Smooth muscle cell (in vitro differentiated cells): Measurements from ENCODE around the gene PTPRG. TPM values are rescaled to one million over a fixed set of nuclear protein-coding genes. Genes with fewer than 3 reads are reported as not detected.

Experiments
- DNase-seq: peaks from one replicate; lab custom pipeline; 2025; ENCODE audit not compliant: unreplicated experiment; lab: John Stamatoyannopoulos, UW
- H2AFZ ChIP-seq: fragments of 200-600 bp; sonication (generic); 2 replicates; pipeline ENCODE4 v1.6.0; 2016; ENCODE audit warnings: antibody characterized with exemption, low read depth, mild to moderate bottlenecking
- H3F3A ChIP-seq: fragments of 200-600 bp; sonication (generic); 2 replicates; pipeline ENCODE4 v1.6.0; 2017; ENCODE audit warnings: antibody characterized with exemption, low read depth
- H3K27ac ChIP-seq: fragments of 200-600 bp; sonication (generic); 2 replicates; pipeline ENCODE4 v1.5.1; 2016; ENCODE audit warnings: low read depth, mild to moderate bottlenecking
- H3K27me3 ChIP-seq: fragments of 200-600 bp; sonication (generic); 2 replicates; pipeline ENCODE4 v1.6.1; 2016; ENCODE audit warnings: low read depth, mild to moderate bottlenecking
- H3K36me3 ChIP-seq: fragments of 200-600 bp; sonication (generic); 2 replicates; pipeline ENCODE4 v1.5.1; 2016; ENCODE audit warnings: low read depth
- H3K4me1 ChIP-seq: fragments of 200-600 bp; sonication (generic); 2 replicates; pipeline ENCODE4 v1.5.1; 2016; ENCODE audit warnings: low read depth
- H3K4me2 ChIP-seq: fragments of 200-600 bp; sonication (generic); 2 replicates; pipeline ENCODE4 v1.6.0; 2016; ENCODE audit warnings: mild to moderate bottlenecking
- H3K4me3 ChIP-seq: fragments of 200-600 bp; sonication (generic); 2 replicates; pipeline ENCODE4 v1.5.1; 2016; ENCODE audit warnings: mild to moderate bottlenecking
- H3K79me2 ChIP-seq: fragments of 200-600 bp; sonication (generic); 2 replicates; pipeline ENCODE4 v1.6.0; 2016; ENCODE audit warnings: low read depth, mild to moderate bottlenecking
- H3K9ac ChIP-seq: fragments of 200-600 bp; sonication (generic); 2 replicates; pipeline ENCODE4 v1.6.0; 2016; ENCODE audit warnings: low read depth
- H3K9me3 ChIP-seq: fragments of 200-600 bp; sonication (generic); replicated peaks from 2 replicates; pipeline ENCODE4 v1.5.1; 2016; ENCODE audit warnings: low read depth
- H4K20me1 ChIP-seq: fragments of 200-600 bp; sonication (generic); 2 replicates; pipeline ENCODE4 v1.6.0; 2016; ENCODE audit warnings: low read depth
- WGBS: methylation state at CpG from one replicate; pipeline ENCODE4 v1.1.7; 2016; ENCODE audit warnings: low lambda C conversion rate; 5-methylcytosine and 5-hydroxymethylcytosine counted together
- polyA plus RNA-seq: library from polyadenylated mRNA; unstranded; fragments of >200 nt; fragmentation: Nextera tagmentation; extraction: Ambion mirVana; gene quantifications from 2 replicates; pipeline ENCODE4 v1.2.1, GENCODE V29; 2016
- total RNA-seq: library from RNA; depleted of rRNA; stranded (reverse); fragments of >200 nt; gene quantifications from 2 replicates; pipeline ENCODE4 v1.2.3, GENCODE V29; 2014
- TF ChIP-seq, protein P1 (sequence below): fragments of 200-600 bp; sonication (generic); IDR thresholded peaks from 2 replicates; pipeline ENCODE4 v1.5.1; 2017; ENCODE audit warnings: borderline replicate concordance, mild to moderate bottlenecking, antibody characterized with exemption; ENCODE audit not compliant: insufficient read depth, poor library complexity, severe bottlenecking

Gene PTPRG
- total and polyA plus RNA-seq, 2 experiments from 2014 or later, result 21.2 to 87.3 TPM

DNA sequence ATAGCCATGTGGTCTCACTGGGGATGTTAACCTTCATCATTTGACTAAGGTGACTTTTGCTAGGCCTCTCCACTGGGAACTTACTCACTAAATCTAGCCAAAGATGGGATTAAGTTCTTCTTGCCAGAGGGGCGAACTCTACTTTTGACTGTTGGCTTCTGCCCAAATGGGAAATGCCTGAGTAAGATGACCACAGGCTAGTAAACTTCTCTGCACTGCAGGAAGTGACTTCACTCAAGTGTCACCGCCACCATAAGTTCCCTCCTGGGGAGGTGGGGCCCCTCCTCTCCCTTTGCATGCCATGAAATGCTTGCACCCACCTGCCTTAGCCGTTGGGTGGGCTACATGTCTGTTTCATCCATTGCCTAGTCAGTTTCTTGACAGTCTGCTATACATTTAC lies 423.6 kb downstream of the PTPRG start:
- Histone ChIP-seq H3K27me3 (peaks cover 4% of the 10 kb centered on the region), H4K20me1 (peaks cover 28% of the 10 kb centered on the region), H3K36me3 (no peaks in the 10 kb centered on the region), H3K27ac (peak overlapping the region; percentile 17), H3K79me2 (peaks cover 15% of the 10 kb centered on the region), H2AFZ (no peak overlapping the region), H3K4me3 (no peak overlapping the region), H3K9ac (no peak overlapping the region), H3F3A (no peaks in the 10 kb centered on the region), H3K4me2 (peak overlapping the region; percentile 39), H3K4me1 (peaks cover 26% of the 10 kb centered on the region), H3K9me3 (no peaks in the 10 kb centered on the region)
- TF ChIP-seq, protein P1, sequence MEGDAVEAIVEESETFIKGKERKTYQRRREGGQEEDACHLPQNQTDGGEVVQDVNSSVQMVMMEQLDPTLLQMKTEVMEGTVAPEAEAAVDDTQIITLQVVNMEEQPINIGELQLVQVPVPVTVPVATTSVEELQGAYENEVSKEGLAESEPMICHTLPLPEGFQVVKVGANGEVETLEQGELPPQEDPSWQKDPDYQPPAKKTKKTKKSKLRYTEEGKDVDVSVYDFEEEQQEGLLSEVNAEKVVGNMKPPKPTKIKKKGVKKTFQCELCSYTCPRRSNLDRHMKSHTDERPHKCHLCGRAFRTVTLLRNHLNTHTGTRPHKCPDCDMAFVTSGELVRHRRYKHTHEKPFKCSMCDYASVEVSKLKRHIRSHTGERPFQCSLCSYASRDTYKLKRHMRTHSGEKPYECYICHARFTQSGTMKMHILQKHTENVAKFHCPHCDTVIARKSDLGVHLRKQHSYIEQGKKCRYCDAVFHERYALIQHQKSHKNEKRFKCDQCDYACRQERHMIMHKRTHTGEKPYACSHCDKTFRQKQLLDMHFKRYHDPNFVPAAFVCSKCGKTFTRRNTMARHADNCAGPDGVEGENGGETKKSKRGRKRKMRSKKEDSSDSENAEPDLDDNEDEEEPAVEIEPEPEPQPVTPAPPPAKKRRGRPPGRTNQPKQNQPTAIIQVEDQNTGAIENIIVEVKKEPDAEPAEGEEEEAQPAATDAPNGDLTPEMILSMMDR, result no peak
- DNase-seq, result no peak
- 23% methylated on average over 3 of the region's 3 CpGs for WGBS

DNA sequence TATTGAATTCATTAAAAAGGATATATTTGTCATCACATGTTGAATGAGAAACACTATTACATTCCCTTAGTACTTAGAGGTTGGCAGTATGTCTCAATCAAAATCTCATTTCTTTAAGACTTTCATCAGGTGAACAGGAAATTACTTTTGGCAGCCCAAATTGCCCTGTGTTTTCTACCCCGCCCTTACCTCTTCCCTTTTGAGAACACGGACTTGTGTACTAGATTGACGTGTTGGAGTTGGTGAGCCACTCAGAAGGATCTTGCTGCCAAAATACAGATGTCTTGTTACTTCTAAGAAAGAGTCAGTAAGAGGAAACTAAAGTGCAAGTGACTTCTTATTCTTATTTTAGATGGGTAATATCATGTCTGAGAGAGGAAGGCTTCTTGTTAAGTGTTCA lies 425.1 kb downstream of the PTPRG start:
- over 99% methylated on average over 3 of the region's 3 CpGs for WGBS
- Histone ChIP-seq H3K36me3 (peaks cover 3% of the 10 kb centered on the region), H3K4me3 (no peak overlapping the region), H3K27me3 (peaks cover 4% of the 10 kb centered on the region), H3K27ac (no peak overlapping the region), H3K4me2 (no peak overlapping the region), H4K20me1 (peaks cover 28% of the 10 kb centered on the region), H3K79me2 (peaks cover 15% of the 10 kb centered on the region), H3F3A (no peaks in the 10 kb centered on the region), H3K4me1 (peaks cover 25% of the 10 kb centered on the region), H3K9me3 (no peaks in the 10 kb centered on the region), H2AFZ (no peak overlapping the region), H3K9ac (no peak overlapping the region)
- TF ChIP-seq, protein P1, result no peak
- no peak for DNase-seq

DNA sequence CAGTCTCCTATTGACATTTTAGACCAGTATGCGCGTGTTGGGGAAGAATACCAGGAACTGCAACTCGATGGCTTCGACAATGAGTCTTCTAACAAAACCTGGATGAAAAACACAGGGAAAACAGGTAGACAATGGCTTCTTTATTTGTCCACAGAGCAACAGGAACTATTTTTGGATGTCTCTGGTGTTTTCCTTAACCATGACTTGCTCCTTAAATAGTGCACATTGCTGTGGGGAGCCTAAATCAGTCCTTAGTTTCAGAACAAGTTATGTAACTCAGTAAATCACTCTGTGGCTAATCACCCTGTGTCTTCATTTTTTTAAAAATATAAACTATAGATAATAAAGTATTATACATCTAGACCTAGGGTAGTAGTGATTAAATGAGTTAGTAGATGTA lies 428.3 kb downstream of the PTPRG start:
- H3K9ac ChIP-seq, result no peak overlapping the region
- no peak overlapping the region for H3K4me3 ChIP-seq
- H3K27ac ChIP-seq, result no peak overlapping the region
- H3K9me3 ChIP-seq, result no peaks in the 10 kb centered on the region
- no peak for DNase-seq
- peaks cover 25% of the 10 kb centered on the region for H3K4me1 ChIP-seq
- H3K27me3 ChIP-seq, result no peaks in the 10 kb centered on the region
- H3K79me2 ChIP-seq, result no peaks in the 10 kb centered on the region
- 94% methylated on average over 4 of the region's 4 CpGs for WGBS
- H3K36me3 ChIP-seq, result peaks cover 3% of the 10 kb centered on the region
- H2AFZ ChIP-seq, result no peak overlapping the region
- peaks cover 30% of the 10 kb centered on the region for H4K20me1 ChIP-seq
- H3F3A ChIP-seq, result no peaks in the 10 kb centered on the region
- TF ChIP-seq, protein P1, result no peak
- no peak overlapping the region for H3K4me2 ChIP-seq

DNA sequence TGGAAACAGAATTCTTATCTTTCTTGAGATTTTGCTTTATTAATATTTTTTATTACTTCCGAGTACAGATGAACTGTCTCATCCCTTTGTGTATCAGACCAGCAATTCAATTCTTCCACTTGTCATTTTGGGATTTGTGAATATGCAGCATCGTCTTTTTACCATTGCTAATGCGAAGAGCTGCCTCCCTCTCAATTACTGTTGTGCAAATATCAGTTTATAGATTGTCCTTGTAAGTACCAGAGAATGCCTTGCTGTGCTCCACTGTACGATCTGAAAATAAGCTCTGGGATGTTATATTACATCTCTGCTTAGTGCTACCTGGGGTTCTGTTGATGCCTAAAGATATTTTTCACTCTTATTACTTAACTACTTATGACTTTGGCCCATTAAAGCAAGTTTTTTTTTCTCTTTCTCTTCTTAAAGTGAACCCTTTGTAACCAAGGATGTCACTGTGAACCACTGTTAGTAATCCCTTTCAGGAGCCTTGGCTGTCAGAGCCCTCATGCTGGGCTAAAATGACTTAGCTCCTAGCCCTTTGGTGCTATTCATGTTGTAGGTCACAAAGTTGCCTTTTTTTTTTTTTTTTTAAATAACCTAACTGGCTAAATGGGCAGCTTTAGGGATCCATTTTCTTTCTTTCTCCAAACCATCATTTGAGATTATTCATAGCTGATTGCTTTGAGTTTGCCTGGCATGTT lies 429.1 kb downstream of the PTPRG start:
- Histone ChIP-seq H3K9me3 (no peaks in the 10 kb centered on the region), H3K36me3 (peaks cover 3% of the 10 kb centered on the region), H4K20me1 (peaks cover 31% of the 10 kb centered on the region), H3K79me2 (no peaks in the 10 kb centered on the region), H3K27ac (no peak overlapping the region), H3K4me2 (no peak overlapping the region), H3K4me1 (peaks cover 21% of the 10 kb centered on the region), H3F3A (no peaks in the 10 kb centered on the region), H2AFZ (no peak overlapping the region), H3K27me3 (no peaks in the 10 kb centered on the region), H3K4me3 (no peak overlapping the region), H3K9ac (no peak overlapping the region)
- 96% methylated on average over 4 of the region's 4 CpGs for WGBS
- TF ChIP-seq, protein P1, result no peak
- no peak for DNase-seq
